Measurements from ENCODE around the gene RNF223.

DNA sequence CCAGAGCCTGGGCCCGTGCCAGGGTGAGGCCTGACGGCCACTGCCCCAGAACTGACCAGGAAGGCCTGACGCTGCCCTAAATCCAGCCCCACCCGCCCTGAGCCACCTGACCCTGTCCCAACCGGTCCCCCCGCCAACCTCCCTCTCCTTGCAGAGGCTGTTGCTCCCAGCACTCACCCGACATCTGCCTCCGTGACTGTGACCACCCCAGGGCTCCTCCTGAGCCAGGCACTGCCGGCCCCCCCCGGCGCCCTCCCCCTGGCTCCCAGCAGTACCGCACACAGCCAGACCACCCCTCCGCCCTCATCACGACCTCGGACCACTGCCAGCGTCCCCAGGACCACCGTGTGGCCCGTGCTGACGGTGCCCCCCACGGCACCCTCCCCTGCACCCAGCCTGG lies 27.9 kb downstream of the RNF223 start:
- no peak for TF ChIP-seq POLR2A (IDR thresholded peaks at IDR 0.05; ENCODE audit: low read depth, low read length)
- TF ChIP-seq SPI1 (IDR thresholded peaks at IDR 0.05; ENCODE audit: low read depth, low read length), result no peak
- no peak for TF ChIP-seq POLR2AphosphoS5 (IDR thresholded peaks at IDR 0.05; ENCODE audit: low read depth, low read length)

Data from GM12891 (cell line).